Activated CD4-positive, alpha-beta T cell treated with anti-CD3 and anti-CD28 coated beads for 1 hour (primary cell): ENCODE measurements around the gene SKA2.
"Not testable (repeated sequence)": the region's sequence is repeated elsewhere in the genome, so short reads cannot be mapped to it uniquely, and the experiment has no call there.

Experiments used
- DNase-seq: peaks from one replicate; pipeline ENCODE4 v3.0.0-alpha.2; 2020

SKA2 gene

GRCh38 chr17:59093702-59094231 is 61.2 kb downstream of the SKA2 start:
- DNase-seq: no peak

GRCh38 chr17:59093145-59093701 is 61.8 kb downstream of the SKA2 start:
- no peak for DNase-seq

- not testable (repeated sequence) for DNase-seq
These were observed 64.4 kb downstream of the SKA2 start for GRCh38 chr17:59090593-59090992.

GRCh38 chr17:59084154-59084553 is 70.8 kb downstream of the SKA2 start:
- no peak for DNase-seq

- DNase-seq: no peak
These were observed 80.5 kb downstream of the SKA2 start for GRCh38 chr17:59074494-59074893.

- DNase-seq: no peak
These were observed 81.0 kb downstream of the SKA2 start for GRCh38 chr17:59073972-59074371.

- no peak for DNase-seq
These were observed 85.1 kb downstream of the SKA2 start for GRCh38 chr17:59069856-59070255.

- no peak for DNase-seq
These were observed 87.2 kb downstream of the SKA2 start for GRCh38 chr17:59067756-59068155.

GRCh38 chr17:59067340-59067739 is 87.6 kb downstream of the SKA2 start:
- DNase-seq: no peak

- no peak for DNase-seq
These were observed 92.5 kb downstream of the SKA2 start for GRCh38 chr17:59062509-59062908.
